GM19324 (cell line): ENCODE results near the gene TAGLN2.

Experiments
- ATAC-seq: cut with Tn5 transposase; IDR thresholded peaks from one replicate; pipeline ENCODE4 v1.9.1; 2021; ENCODE audit warnings: mild to moderate bottlenecking, moderate library complexity; ENCODE audit not compliant: unreplicated experiment, low FRiP score

The TAGLN2 gene

GRCh38 chr1:159881622-159882526 is 43.4 kb downstream of the TAGLN2 start:
- ATAC-seq, result no peak

- ATAC-seq, result no peak
Measured at GRCh38 chr1:159880430-159880829, 44.9 kb downstream of the TAGLN2 start.

GRCh38 chr1:159879977-159880376 is 45.3 kb downstream of the TAGLN2 start:
- ATAC-seq, result no peak

GRCh38 chr1:159879136-159879535 is 46.2 kb downstream of the TAGLN2 start:
- no peak for ATAC-seq

GRCh38 chr1:159877695-159878444 is 47.4 kb downstream of the TAGLN2 start:
- no peak for ATAC-seq

GRCh38 chr1:159873530-159874143 is 51.7 kb downstream of the TAGLN2 start:
- ATAC-seq, result no peak

- ATAC-seq, result no peak
Measured at GRCh38 chr1:159872891-159873290, 52.4 kb downstream of the TAGLN2 start.

GRCh38 chr1:159870704-159871103 is 54.6 kb downstream of the TAGLN2 start:
- no peak for ATAC-seq

GRCh38 chr1:159869607-159870006 is 55.7 kb downstream of the TAGLN2 start:
- no peak for ATAC-seq

GRCh38 chr1:159869173-159869572 is 56.1 kb downstream of the TAGLN2 start:
- no peak for ATAC-seq

- ATAC-seq, result no peak
Measured at GRCh38 chr1:159868766-159869165, 56.5 kb downstream of the TAGLN2 start.
